WI38 (cell line): ENCODE results near the gene OXTR.

Experiments used
- H3K4me3 ChIP-seq: 2 replicates; pipeline ENCODE4 v1.5.1; 2011; ENCODE audit warnings: low read depth, mild to moderate bottlenecking, control low read depth, low read length
- CTCF ChIP-seq: IDR thresholded peaks from 2 replicates; pipeline ENCODE4 v1.5.1; 2012; ENCODE audit warnings: low read depth, mild to moderate bottlenecking, control low read depth, low read length

Gene OXTR

GRCh38 chr3:8777978-8778267 lies 8.5 kb upstream of the OXTR start:
- no peak overlapping the region for H3K4me3 ChIP-seq
- no peak for TF ChIP-seq CTCF

- H3K4me3 ChIP-seq: no peak overlapping the region
- TF ChIP-seq CTCF: no peak
These were observed 8.0 kb upstream of the OXTR start for GRCh38 chr3:8777201-8777977.

GRCh38 chr3:8776406-8776805 lies 7.0 kb upstream of the OXTR start:
- no peak overlapping the region for H3K4me3 ChIP-seq
- TF ChIP-seq CTCF: no peak

GRCh38 chr3:8775602-8776001 lies 6.2 kb upstream of the OXTR start:
- no peak for TF ChIP-seq CTCF

GRCh38 chr3:8775181-8775580 lies 5.8 kb upstream of the OXTR start:
- H3K4me3 ChIP-seq: no peak overlapping the region
- TF ChIP-seq CTCF: no peak

More at GRCh38 chr3:8775602-8776001, 6.2 kb upstream of the OXTR start:
- no peak overlapping the region for H3K4me3 ChIP-seq

- no peak overlapping the region for H3K4me3 ChIP-seq
- TF ChIP-seq CTCF: no peak
These were observed 4.6 kb upstream of the OXTR start for GRCh38 chr3:8773941-8774542.

GRCh38 chr3:8768364-8769087 lies 887 bp downstream of the OXTR start:
- TF ChIP-seq CTCF: no peak
- H3K4me3 ChIP-seq: peak overlapping the region; percentile 81
